NCI-H510A treated with DMSO at 0.1 percent for 48 hours (cell line): ENCODE results near the gene RTKN2.
"Not testable (repeated sequence)": the region's sequence is repeated elsewhere in the genome, so short reads cannot be mapped to it uniquely, and the experiment has no call there.

ENCODE experiments used
- DNase-seq: peaks from one replicate; lab custom pipeline; 2025; lab: John Stamatoyannopoulos, UW

Gene RTKN2, protein sequence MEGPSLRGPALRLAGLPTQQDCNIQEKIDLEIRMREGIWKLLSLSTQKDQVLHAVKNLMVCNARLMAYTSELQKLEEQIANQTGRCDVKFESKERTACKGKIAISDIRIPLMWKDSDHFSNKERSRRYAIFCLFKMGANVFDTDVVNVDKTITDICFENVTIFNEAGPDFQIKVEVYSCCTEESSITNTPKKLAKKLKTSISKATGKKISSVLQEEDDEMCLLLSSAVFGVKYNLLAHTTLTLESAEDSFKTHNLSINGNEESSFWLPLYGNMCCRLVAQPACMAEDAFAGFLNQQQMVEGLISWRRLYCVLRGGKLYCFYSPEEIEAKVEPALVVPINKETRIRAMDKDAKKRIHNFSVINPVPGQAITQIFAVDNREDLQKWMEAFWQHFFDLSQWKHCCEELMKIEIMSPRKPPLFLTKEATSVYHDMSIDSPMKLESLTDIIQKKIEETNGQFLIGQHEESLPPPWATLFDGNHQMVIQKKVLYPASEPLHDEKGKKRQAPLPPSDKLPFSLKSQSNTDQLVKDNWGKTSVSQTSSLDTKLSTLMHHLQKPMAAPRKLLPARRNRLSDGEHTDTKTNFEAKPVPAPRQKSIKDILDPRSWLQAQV

DNA sequence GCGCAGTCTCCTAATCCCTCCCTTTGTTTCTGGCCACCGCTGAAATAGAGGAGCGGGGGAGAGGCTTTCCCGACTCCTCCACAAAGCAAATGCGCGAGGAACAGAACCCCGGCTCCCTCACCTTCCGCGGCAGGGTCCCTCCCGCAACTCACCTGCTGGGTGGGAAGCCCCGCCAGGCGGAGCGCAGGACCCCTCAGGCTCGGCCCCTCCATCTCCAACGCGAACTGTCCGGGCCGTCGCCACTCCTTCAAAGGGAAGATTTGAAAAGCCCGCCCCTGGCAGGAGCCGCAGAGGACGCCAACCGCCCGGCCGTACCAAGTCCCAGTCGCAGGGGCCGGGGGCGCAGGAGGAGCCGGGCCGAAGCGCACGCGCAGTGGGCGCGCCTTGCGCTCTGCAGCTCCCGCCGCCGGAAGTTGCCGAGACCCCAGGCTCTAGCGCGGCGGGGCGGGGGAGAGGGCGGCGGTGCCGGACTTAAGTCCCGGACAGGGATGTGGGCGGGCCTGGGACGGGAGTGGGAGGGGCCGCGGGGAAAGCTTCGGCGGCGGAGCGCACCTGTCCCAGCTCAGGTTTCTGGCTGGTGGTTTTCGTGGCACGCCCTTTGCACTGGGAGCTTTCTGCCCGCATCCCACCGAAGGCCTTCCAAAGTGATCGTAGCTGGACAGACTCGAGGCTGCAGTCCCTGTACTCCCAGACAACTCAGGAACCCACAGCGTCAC, at the start of gene RTKN2:
Gene RTKN2 (minus strand): TSS at position 446 of the 716 bp plus-strand sequence. CDS start 234 bp downstream, at position 212.
- peak; percentile 68 for DNase-seq

- no peak for DNase-seq
Observed at GRCh38 chr10:62317257-62317656, 48.6 kb upstream of the RTKN2 start.

GRCh38 chr10:62309254-62309653, 40.6 kb upstream of the RTKN2 start:
- no peak for DNase-seq

DNA sequence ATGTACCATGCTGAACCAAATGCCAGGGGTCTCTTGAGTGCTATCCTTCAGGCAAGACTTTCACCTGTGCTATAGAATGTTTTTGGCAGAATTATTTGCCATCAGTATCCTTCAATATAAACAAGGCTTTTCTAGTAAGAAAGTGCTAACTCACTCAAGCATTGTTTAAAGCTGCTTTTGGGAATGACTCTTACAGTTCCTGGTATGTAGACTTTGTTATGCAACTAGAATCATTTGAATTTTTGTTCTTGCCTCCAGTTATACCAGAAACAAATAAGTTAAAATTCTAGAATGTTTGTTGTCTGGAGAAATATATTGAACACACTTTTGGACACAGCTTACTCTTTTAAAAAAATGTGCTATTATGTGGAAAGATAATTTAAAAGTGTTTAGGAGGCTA, 39.5 kb upstream of the RTKN2 start:
- no peak for DNase-seq

- DNase-seq = no peak
Observed at GRCh38 chr10:62307635-62308034, 39.0 kb upstream of the RTKN2 start.

GRCh38 chr10:62306663-62307062, 38.0 kb upstream of the RTKN2 start:
- no peak for DNase-seq

- no peak for DNase-seq
Observed at GRCh38 chr10:62305813-62306212, 37.2 kb upstream of the RTKN2 start.

DNA sequence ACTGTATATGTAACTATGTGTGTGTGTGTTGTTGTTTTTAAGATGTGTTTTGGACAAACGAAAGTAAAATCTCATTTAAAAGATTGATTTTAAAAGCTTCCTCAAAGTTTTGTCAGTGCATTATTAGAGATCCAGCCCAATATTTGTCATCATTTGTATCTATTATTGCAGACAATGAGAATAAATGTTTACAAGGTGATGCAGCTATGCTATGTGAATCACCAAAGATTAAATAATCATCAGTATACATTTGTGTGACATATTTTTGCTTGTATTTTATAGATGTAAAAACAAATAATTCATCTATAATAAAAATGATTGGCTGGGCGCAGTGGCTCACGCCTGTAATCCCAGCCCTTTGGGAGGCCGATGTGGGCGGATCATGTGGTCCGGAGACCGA, 35.3 kb upstream of the RTKN2 start:
- DNase-seq = no peak

DNA sequence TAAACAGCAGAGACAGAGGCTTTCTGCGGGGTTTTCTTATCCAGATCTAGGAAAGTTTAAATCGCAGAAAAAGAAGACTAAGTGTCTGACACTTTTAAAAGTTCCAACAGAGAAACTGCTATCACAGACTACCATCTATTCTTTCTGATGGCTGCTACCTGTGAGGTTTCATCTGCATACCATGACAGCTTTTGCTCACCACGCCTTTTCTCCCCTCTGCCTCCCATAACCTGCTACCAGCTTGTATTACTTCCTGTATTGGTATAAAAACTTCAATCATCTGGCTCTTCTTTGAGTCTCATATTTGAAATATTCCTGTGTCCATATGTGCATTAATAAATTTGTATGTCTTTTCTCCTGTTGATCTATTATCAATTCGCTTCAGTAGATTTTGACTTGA, 34.1 kb upstream of the RTKN2 start:
- no peak for DNase-seq

DNA sequence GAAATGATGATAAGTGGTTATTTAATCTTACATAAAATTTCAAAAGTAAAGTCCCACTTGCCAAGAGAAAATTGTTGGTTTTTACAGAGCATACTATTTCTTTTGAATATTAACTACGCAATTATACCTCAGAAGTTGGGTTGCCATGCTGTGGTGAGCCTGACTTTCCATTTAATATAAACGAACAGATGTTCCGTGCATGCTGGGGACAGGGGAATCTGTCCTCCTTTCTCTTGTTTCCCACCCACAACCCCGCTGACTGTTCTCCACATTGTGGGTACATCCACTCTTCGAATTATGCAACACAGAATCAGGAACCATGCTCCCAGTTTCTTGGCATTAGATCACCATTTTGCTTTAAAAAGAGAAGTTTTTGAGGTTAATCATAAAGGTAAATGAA, 29.2 kb upstream of the RTKN2 start:
- no peak for DNase-seq

GRCh38 chr10:62284221-62284620, 15.6 kb upstream of the RTKN2 start:
- DNase-seq = no peak

GRCh38 chr10:62281348-62281747, 12.7 kb upstream of the RTKN2 start:
- DNase-seq = not testable (repeated sequence)

DNA sequence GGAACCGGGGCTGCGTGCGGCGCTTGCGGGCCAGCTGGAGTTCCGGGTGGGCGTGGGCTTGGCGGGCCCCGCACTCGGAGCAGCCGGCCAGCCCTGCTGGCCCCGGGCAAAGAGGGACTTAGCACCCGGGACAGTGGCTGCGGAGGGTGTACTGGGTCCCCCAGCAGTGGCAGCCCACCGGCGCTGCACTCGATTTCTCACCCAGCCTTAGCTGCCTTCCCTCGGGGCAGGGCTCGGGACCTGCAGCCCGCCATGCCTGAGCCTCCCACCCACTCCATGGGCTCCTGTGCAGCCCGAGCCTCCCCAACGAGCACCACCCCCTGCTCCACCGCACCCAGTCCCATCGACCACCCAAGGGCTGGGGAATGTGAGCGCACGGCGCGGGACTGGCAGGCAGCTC, 11.7 kb upstream of the RTKN2 start:
- DNase-seq = not testable (repeated sequence)

GRCh38 chr10:62278441-62278910, 9.8 kb upstream of the RTKN2 start:
- no peak for DNase-seq

GRCh38 chr10:62277971-62278370, 9.3 kb upstream of the RTKN2 start:
- DNase-seq = no peak

DNA sequence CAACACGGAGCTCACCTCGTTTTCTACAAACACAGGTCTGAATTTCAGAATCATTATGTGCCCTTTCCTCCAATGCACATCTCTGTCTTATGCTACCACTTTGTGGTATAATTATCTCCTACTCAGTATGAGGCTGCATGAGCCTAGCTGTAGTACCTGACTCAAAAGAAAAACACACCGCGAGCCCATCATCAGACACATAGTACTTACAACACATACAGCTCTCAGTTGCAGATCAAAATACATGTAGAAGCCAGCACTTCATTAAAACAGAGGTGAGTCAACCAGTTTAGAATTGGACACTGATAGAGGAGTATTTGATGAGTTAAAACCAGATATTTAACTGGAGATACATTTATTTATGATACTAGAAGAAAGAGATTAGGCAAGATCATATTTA, 1.4 kb upstream of the RTKN2 start:
- DNase-seq = no peak

DNA sequence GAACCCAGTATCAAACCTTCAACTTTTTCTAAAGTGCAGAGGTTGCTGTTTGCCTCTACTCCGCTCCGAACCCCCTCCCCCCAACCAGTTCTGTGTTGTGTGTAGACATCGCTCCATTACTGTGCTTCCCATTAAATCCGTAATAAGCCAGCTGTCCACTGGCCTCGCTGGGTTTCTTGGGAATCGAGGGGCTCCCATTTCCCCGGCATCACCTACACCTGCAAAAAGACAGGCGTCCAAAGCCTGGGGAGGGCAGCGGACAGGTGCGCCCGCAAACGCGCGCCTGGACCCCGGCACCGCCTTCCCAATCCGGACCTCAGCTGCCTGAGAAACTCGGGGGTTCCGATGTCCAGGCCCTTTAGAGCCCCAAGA, 631 bp downstream of the RTKN2 start:
- DNase-seq = no peak

GRCh38 chr10:62266611-62267010, 2.0 kb downstream of the RTKN2 start:
- DNase-seq = peak; percentile 71

DNA sequence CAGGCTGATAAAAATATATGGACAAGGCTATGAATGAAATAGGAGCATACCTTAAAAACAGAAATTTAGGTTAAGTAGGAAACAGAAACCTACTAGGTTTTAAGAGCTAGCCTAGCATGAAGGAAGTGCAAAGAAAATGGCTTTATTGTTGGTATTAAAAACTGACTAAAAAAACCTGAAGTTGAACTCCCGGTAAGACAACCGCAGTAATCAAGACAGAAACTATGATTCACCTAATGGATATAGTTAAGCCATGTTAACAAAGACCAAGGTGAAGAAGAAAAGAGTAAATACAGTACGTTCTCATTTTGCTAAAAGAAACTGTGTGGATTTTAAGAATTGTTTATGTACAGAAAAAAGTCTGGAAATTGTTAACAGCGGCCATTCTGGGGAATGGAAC, 2.5 kb downstream of the RTKN2 start:
- no peak for DNase-seq

DNA sequence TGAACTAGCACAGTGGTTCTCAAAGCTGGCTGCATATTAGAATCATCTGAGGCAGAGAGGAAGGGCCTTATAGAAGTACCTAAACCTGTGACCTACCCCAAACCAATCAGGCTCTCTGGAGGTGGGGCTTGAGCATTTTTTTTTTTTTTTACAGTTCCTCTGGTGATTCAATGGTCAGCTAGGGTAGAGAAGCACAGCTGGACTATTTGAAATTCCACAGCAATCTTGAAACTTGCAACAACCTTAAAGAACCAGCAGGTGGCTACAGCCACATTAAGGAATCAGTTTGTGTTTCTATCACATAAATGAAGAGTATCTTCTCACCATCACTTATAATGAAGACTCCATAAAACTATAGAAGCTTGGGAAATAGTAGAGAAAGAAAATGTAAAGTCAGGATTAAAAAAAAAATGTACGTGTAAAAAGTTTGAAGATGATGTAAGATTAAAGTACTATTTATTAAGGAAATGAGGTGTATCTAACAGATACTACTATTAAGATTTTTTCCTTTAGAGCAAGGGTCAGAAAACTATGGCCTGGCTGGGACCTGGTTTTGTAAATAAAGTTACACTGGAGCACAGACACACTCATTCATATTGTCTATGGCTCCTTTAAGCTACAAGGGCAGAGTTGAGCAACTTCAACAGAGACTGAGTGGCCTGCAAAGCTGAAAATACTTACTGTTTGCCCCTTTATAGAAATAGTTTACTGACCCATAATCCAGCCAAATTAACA, 3.8 kb downstream of the RTKN2 start:
- DNase-seq = peak; percentile 13

DNA sequence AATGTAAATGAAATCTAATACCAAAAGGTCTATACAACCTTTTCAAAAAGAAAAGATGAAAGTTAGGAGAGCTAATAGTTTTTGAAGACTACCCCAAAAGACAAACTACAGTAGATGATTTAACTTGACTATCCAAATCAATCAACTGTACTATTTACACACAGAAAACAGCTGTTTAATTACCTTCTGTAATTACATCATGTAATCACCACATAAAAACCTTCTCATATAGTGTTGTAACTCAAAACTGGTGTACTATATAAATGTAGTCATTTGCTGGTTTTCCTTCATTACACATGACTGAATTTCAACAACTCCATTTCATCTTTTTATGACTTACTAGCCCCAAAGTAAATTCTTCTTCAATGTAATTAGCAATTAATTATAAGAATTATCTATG, 4.5 kb downstream of the RTKN2 start:
- no peak for DNase-seq

DNA sequence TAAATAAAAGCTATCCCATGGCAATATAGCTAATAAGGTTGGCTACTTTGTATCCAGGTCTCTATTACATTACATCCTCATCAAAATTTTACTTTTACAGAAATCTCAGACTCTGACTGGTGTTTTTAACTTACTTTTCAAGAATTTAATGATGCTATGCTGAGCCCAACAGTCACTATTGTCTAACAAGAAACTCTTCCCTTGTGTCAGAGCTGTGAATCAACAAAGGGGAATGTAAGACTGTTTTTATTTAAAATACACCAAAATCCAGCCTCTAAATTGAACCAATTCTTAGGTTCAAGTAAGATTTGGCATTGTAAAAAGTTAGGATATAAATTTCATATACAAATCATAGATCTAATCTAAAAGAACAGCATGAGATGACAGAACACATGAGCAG, 7.0 kb downstream of the RTKN2 start:
- no peak for DNase-seq
